ELF-1 (cell line): ENCODE results near the gene ACSF3.

Experiments
- DNase-seq: peaks from one replicate; pipeline ENCODE4 v3.0.0-alpha.2; 2016; ENCODE audit warnings: low read depth, low spot score

Gene ACSF3

GRCh38 chr16:89093602-89094251 is at the start of gene ACSF3:
Gene ACSF3, plus strand, starts transcription at chr16:89093852. Its CDS starts 6,830 bp downstream, at chr16:89100682.
- no peak for DNase-seq

- no peak for DNase-seq
Observed at GRCh38 chr16:89044418-89045180, 49.1 kb upstream of the ACSF3 start.

- no peak for DNase-seq
Observed at GRCh38 chr16:89045181-89045815, 48.4 kb upstream of the ACSF3 start.

GRCh38 chr16:89045881-89046280 is 47.8 kb upstream of the ACSF3 start:
- no peak for DNase-seq

GRCh38 chr16:89046491-89046890 is 47.2 kb upstream of the ACSF3 start:
- no peak for DNase-seq

GRCh38 chr16:89047331-89048089 is 46.1 kb upstream of the ACSF3 start:
- DNase-seq = no peak

- DNase-seq = no peak
Observed at GRCh38 chr16:89048090-89048725, 45.4 kb upstream of the ACSF3 start.

GRCh38 chr16:89048871-89049422 is 44.7 kb upstream of the ACSF3 start:
- no peak for DNase-seq

- DNase-seq = no peak
Observed at GRCh38 chr16:89049484-89050118, 44.1 kb upstream of the ACSF3 start.

GRCh38 chr16:89050119-89050867 is 43.4 kb upstream of the ACSF3 start:
- no peak for DNase-seq

- DNase-seq = no peak
Observed at GRCh38 chr16:89050868-89051311, 42.8 kb upstream of the ACSF3 start.

- no peak for DNase-seq
Observed at GRCh38 chr16:89051521-89052166, 42.0 kb upstream of the ACSF3 start.

GRCh38 chr16:89052191-89052889 is 41.3 kb upstream of the ACSF3 start:
- no peak for DNase-seq

- no peak for DNase-seq
Observed at GRCh38 chr16:89052890-89053724, 40.5 kb upstream of the ACSF3 start.

GRCh38 chr16:89053725-89054029 is 40.0 kb upstream of the ACSF3 start:
- DNase-seq = no peak

- no peak for DNase-seq
Observed at GRCh38 chr16:89054261-89054661, 39.4 kb upstream of the ACSF3 start.

GRCh38 chr16:89054714-89055113 is 38.9 kb upstream of the ACSF3 start:
- DNase-seq = no peak

- DNase-seq = no peak
Observed at GRCh38 chr16:89055313-89055712, 38.3 kb upstream of the ACSF3 start.
